Embryonic facial prominence (tissue), 1 donor: ENCODE measurements around the gene CATSPER3.

Experiments used
- DNase-seq: peaks from one replicate; pipeline ENCODE4 v3.0.0-alpha.2; 2016; ENCODE audit errors: extremely low spot score

Gene CATSPER3

DNA sequence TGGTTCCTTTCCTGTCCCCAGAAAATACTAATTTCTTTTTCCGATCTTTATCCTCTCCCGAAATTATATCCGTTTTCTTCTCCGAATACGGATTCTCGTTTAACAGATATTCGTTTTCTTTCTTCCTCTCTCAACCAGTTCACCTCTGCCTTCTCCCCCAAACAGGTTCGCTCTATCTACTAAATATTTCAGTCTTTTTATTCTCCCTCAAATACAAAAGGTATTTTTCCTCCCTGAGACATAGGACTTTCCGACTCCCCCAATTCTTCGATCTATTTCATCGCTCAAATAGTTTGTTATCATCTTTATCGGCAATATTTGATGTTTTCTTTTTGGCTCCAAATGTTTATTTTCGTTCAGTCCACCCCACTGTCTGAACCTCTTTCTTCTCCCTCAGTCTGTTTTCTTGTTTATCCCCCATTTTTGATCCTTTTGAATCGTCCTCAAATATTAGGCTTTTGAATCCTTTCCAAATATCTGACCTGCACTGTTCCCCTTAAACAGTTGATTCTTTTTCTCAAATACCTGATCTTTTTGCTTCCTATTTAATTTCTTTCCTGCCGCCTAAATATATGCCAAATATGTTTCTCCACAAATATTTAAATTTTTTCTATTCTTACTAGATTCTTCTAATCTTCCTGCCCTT, 61.9 kb downstream of the CATSPER3 start:
- DNase-seq: peak; percentile 30

DNA sequence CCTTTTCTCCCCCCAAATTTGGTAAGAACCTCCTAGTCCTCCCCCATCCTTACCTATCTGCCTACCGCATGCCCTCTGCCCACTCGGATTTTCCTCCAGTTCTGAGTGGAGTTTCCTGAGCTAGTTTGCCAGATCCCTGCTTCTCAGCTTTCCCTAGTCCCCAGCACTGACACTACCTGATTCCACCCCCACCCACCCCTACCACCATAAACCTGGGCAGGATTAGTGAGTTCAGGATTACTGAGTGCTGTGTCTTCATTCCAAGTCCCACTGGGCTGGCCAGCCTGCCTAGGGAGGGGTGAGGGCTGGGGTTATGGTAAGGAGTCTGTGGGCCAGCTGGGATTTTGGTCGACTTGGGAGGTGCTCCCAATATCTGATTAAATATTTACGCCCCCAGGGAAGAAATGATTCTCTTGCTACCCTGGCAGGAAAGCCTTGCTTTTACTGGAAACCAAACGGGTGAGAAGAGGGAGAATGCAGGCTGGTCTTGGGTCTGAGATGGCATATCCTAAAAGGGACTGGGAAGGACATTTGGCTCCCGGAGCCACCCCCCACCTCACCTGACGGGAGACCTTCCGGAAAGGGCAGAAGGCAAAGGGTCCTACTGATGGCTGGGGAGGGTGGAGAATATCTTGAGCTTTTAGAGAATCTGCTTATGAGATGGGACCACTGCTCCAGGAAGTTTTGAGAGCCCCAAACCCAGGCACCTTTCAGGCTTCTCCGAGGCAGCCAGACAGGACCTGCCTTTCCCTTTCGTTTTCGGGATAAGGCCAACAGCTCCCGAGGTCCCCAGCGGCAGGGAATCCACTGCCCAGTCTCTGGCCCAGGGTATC, 62.6 kb downstream of the CATSPER3 start:
- no peak for DNase-seq

DNA sequence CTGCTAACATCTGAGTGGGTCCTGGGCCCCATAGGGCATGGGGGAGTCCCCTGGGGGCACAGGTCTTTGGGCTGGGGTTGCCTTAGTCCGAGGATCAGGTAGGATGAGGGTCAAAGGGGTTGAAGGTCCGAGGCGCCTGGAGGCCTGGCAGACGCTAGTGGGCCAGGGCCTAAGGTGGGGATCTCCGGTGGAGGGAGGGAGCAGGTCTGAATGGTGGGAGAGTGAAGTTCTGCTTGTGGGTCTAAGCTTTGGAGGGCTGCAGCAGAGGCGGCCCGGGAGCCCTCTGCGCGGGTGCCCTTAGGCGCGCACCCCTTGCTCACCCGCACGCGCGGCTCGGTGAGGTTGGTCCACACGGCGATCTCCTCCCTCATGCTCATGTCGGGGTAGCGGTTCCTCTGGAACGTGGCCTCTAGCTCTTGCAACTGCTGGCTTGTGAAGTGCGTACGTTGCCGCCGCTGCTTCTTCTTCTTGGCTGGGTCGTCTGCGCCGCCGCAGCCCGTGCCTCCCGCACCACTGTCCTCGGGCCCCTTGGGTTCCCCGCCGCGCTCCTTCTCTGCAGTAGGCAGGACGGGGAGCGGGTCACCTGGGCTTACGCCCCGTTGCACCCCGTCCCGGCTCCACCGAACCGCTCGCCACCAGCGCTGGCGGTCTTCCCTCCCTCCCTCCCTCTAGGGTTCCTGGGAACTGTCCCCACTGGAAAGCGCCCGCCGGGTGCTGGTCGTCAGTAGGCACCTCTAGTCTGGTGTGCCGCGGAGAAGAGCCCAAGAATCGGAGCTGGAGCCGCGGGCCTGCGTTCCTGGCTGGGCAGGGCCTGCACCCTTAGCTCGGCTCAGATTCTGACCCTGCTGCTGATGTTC, 63.5 kb downstream of the CATSPER3 start:
- no peak for DNase-seq

DNA sequence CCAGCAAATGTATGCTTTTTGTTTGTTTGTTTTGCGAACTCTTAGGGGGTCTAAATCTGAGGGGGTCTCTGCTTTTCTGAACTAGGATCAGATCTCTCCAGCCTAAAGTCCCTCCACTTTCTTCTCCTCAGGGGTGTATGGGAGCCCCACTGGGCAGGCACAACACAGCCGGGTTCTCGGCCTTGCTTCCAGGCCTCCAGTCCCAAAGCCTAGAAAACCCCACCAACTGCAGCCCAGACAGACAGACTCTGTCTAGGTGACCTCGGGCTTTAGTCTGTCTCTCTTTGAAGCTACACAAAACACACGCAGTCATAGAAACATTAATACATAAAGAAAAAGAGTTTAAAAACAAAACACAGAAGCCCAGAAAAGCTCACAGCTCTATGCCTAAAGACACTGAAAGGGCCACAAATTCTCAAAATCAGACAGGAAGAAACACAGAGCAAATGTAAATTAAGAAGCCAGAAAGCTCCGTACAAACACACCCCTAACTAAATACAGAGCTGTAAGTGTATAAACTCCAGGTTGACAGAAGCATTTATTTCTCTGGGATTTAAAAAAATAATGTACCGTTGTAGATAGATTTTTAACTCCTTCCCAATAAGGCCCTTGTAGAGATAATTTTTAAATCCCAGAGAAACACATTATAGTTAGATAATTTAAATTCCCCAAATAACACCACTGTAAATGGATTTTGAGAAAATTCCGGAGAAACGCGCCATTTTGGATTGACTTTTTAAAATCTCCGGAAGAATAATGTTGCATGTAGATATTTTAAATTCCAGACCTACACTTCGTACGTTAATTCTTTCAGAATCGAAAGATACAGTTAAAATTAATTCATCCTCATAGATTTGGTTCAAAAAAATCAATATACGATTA, 64.3 kb downstream of the CATSPER3 start:
- DNase-seq: no peak

DNA sequence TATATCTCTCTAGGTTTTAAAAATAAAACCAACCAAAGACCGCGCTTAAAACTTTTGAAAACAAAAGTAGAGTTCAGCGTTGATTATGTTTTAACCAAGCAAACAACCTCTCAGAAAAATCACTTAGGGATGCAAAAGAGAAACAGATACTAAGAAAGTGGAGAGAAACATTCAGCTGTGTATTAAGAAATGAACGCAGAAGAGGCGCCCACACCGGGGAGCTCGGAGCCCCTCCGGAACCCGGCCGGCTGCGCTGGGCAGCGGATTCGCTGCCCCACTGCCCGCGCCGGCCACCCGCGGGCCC, 64.9 kb downstream of the CATSPER3 start:
- DNase-seq: no peak

DNA sequence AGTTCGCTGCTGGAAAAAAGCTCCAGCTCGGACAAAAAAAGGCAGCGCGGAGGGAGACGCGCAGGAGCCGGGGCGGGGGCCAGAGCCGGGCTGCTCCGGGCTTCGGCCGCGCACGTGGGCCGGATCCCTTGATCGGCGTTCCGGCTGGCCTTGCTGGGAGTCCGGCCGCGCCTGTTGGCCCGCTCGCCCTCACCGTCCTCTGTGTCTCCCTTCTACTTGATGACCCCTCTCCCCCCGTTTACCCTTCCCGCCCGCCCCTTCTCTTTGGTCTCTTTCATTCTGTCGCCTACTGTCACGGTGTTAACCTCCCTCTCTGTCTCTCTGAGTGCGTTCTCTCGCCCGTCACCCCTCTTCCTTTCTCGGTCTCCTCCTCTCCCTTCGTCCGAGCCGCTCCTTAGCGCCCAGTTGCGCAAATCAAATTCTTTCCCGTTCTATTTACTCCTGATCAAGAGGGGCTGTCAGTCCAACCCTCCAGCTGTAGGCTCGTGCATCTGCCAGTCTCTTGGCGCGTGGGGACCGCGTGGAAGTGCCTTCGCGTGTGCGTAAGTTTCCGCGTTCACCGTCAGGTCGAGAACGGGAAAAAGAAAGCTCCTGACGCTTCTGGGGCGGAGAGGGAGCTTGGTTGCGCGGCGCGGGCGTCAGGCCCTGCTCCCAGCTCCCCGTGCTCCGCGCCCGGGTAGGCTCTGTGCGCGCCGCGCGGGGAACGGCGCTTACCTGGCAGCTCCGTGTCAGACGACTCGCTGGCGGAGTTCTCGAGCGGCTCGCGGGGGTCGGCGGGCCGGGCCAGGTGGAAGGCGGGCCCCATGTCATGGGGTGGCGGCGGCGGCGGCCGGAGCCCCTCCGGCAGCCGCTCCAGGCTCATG, 65.5 kb downstream of the CATSPER3 start:
- no peak for DNase-seq

DNA sequence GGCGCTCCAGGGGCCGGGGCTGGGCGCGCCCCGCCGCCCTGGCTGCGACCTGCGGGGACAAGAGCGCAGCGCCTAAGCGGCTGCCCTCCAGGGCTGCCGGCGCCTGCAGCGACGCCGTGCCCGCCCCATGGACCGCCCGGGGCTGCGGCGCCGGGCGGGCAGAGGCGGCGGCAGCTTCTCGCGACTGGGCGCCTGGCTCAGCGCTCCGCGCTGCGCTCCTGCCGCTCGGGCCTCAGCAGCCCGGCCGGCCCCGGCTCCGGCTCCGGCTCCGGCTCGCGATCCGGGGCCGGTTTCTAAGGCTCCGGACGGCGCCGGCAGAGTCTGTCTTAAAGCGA, 66.2 kb downstream of the CATSPER3 start, which contains the start of gene PITX1:
Gene PITX1 (minus strand): TSS at position 328 of the 335 bp plus-strand sequence. CDS start 347 bp downstream, outside the sequence.
- DNase-seq: no peak

DNA sequence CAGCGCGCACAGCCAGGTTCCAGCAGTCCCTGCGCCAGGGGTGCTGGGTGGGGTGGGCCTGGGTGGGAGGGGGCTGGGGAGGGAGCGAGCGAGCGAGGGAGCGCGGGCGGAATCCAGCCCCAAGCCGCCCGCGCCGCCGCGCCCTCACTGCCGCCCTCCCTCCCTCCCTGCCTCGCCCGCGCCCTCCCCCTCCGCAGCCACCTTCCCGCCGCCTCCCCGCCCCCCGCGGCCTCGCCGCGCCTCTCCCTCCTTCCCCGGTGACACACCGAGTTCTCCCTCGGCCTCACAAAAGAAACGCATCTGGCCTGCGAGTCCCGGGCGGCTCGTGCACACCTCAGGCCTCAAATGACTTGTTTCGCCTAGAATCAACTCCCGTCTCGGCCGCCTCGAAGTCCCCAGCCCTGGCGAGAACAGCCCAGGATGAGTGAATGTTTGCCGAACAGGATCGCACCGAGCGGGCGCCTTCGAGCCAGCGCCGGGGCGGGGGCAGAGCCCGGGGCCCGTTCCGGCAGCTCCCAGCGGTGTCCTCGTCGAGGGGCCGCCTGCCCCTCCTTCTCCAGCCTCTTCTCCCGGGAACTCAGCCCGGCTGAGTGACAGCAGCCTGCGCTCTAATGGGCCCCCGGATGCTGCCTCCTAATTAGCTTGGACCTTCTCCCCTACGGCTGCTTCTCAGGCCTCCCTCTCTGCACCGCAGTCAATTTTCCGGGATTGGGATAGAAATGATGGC, 66.7 kb downstream of the CATSPER3 start:
- DNase-seq: no peak

DNA sequence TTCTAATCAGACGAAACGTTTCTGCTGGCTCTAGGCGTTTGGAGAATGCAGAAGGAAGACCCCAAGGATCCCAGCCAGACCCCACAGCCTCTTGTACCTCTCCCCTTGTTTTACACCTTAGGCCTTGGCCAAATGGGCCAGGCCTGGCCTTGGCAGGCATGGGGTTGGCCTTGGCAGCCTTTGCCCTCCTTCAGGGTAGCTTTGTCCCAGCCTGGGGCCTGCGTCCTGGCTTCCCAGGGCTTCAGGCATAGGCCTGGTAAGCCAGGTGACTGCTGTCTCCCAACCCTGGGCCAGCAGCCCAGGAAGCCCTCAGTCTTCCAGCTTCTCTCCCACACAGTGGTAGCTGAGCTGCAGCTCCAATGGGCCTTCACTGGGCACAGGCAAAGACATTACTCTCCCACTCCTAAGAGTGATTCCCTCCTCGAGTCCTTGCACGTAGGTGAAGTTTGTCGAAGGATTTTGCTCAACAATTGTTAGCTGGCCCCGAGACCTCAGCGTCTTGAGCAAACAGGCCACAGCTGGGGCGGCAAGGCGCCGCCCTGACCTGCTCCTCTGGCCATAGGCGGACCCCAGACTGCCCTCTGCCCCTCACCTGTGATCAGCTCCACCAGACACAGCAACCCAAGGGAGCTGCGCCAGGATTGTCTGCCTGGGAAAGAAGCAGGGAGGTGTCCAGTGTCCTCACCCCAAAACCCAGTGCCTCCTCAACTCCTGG, 67.4 kb downstream of the CATSPER3 start:
- no peak for DNase-seq

DNA sequence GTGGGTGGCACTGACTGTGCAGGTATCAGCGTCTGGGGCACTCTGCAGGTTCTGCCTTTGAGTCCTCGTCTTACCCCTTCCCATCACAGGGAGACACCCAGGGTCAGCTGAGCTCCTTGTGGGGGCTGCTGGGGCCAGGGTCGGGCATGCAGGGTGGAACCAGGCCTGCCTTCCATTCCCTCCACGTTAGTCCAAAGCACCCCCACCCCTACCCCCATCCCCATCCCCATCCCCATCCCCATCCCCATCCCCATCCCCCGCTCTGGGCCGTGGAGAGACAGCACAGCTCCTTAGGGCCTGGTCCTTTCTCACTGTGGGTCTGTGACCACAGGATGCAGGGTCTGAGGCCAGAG, 67.9 kb downstream of the CATSPER3 start:
- no peak for DNase-seq

DNA sequence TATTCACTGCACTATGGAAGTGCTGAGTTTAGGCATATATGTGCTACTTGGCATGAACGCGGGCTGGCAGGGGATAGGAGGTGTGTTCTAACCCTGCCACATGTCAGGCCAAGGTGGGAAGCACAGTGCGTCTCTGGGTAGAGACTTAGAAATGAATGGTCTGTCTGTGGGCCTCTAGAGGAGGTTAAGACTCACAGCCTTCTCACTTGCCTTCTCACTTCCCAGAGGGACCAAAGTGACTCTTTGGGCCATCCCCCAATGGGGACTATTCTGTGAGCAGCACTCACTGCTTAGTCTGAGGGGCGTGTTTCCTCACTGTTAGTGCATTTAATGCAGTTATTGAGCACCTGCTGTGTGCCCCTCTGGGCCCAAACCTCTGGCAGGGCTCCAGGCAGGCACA, 68.7 kb downstream of the CATSPER3 start:
- no peak for DNase-seq

DNA sequence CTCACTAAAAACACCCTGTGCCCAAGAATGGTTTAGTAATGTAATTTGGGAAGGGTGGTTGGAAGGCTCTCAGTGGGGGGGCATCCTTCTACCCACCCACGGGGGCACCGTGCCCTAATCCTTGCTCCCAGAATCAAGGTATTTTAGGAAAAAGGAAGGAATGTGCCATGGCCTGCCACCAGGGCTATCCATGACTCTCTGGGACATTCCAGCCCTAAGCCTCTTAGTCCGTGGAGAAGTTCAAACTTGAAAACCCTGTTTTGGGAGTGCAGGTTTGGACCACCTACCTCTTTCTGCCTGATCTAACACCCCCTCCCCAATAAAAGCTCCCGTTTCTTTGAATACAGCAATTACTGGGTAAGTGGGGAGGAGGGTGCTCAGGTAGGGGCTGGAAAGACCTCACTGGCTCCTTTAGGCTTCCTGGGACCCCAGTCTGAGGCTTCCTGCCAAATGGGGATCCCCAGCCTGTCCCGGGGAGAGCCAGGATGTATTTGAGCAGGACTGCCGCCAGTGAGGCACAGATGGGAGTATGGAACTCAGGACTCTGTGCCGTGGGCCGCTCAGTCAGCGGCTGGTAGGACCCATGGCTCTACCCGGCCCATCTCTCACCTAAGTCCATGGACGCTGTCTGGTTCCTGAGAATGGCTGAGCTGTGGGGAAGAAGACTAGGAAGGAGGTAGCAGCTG, 70.0 kb downstream of the CATSPER3 start:
- DNase-seq: no peak

DNA sequence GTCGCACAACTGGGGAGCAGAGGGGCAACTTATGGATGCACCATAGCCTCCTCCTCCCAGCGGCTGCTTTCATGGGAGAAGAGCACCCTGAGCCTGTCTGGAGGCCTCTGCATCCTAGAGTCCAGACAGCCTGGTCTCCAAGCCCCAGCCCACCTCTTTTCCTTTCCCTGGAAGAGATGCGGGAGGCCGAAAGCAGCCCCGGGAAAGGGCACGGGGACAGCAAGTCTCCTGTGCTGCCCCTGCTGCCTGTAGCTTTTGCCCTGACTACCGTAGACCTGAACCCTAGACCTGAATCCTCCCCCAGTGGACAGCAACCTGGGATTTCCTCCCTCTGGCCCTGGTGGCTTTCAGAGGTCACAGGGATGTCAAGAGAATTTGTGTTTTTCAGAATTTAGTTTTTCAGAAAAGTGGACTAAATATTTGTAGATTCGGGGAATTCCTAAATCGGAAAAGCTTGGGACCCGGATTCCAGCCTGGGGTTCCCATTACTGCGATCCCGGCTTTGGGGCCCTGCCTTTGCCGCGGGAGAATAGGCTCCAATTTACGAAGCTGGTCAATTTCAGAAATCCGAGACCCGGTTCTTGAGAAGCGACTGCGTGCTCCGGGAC, 70.6 kb downstream of the CATSPER3 start:
- no peak for DNase-seq

DNA sequence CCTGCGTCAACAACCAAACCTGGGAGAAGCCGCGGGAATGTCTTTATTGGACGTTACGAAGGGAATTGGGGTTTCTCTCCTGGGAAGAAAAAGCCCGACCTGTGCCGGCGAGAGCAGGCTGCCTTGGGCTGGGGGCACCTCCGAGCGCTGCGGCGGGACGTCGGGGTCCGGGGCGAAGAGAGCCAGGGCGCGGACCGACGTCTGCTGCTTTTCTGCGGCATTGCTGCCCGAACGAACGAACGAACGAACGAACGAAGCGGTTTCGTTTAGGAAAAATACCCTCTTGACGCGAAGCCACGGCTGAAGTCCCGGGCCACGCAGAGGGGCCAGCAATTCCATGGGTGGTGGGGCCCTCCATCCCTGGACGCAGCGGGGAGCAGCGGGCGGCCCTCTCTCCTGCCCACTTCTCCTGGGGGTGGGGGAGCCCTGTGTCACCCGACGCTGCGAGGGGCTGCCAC, 71.1 kb downstream of the CATSPER3 start:
- no peak for DNase-seq

DNA sequence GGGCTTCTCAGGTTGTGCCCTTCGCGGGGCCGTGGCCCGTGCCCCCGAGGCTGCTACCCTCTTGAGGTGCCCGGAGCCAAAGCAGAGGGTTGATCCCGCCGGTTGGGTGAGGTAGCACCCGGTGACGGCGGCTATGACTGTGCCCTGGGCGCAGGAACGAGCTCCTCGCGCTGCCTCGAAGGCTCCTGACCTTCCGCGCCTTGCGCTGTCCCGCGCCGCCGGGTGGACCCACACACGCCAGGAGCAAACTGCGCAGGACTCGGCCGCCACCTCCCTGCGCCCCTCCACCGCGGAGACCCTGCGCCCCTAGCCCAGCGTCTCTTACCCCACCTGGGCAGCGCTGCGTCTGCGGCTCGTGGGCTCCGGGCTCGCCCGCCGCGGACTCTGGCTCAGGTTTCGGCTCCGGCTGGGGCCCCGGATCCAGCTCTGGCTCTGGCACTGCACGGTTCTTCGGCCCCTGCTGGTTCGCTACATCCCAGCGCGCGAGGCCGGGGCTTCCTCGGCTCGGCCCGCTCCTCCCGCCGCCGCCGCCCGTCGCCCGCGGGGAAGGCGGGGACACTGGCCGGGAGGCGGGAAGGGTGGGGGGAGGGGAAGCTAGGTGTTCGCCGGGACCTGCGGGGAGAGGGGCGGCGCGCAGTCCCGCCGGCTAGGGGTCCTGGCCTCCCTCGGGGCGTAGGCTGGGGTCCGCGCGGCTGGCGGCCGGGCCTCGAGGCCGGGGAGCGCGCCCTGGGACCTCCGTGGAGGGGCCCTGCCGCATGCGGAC, 71.7 kb downstream of the CATSPER3 start:
- no peak for DNase-seq

DNA sequence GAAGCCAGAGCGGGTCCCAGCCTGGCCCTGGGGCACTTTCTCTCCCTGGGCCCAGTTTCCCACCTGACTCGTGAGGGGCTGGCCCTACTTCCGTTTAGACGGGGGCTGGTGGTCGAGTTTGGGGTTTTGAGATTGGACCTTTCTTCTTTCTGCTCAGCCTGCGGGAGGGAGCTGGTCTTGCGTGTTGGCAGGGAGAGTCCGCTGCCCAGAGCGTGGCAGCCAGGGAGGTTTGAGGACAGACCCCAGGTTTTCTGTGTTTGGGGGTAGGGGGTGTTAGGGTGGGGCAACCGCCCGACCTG, 72.3 kb downstream of the CATSPER3 start:
- no peak for DNase-seq

DNA sequence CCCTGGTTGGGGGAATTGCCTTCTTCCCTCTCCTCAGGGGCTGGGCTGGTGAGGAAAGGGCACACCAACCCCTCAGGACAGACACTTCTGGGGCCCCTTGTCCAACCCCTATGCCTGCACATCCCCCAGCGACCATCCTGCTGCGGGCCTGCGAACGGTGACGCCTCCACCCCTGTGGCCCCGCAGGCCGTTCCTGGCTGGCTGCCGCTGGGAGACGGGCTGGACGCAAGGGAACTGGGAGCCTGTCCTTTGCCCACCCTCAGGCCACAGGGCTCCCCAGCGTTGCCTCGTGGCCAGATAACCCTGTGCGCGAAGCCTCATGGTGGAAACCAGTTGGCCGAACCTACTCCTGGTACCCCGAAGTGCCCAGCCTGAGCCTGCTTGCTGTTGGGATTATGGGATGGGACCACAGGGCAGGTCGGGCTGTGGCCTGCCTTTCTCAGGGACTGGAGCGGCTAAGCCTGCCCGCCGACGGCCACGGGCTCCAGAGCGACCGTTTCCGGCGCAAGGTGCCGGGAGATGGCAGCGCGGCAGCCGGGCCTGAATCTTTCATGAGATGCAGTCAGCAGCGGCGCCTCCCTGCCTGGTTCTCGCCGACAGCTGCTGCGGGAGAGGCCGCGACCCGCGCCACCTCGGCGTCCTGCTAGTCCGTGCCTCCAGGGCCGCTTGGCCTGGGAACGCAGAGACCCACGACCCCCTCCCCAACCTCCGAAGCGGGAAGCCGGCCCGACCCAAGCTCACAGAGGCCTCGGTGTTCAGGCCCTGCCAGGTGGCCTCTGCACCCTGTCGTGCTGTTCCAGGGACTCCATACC, 72.8 kb downstream of the CATSPER3 start:
- no peak for DNase-seq
